ENCODE results near the gene DONSON. TPM values are rescaled to one million over a fixed set of nuclear protein-coding genes. Genes with fewer than 3 reads are reported as not detected.
A peak's percentile ranks its signal among the peaks of the same experiment; 100 is the strongest.

DONSON gene
- polyA plus RNA-seq, 3 donors = 0.94 to 8.6 (median 1.5) TPM

GRCh38 chr21:33586927-33587326 lies 1.6 kb downstream of the DONSON start:
- H3K4me2 ChIP-seq (replicated peaks; ENCODE audit: extremely low read depth, low read length, poor library complexity, severe bottlenecking) = peak overlapping the region; percentile 75
- H3K27ac Mint-ChIP-seq = peak overlapping the region in 1 of 7 donors; percentile 7
- no peak overlapping the region for H2AFZ ChIP-seq (ENCODE audit: insufficient read depth, low read depth, low read length, poor library complexity, severe bottlenecking)
- H3K4me3 Mint-ChIP-seq = no peak overlapping the region
- peaks cover 33% of the 10 kb centered on the region for H3K79me2 ChIP-seq (ENCODE audit: insufficient read depth, low read length)
- TF ChIP-seq CTCF (IDR thresholded peaks at IDR 0.05) = no peak
- no CpG with 5 or more reads among the region's 6 CpGs for WGBS (ENCODE audit: insufficient coverage)
- H3K4me1 Mint-ChIP-seq = peaks cover 18% of the 10 kb centered on the region
- no peaks in the 10 kb centered on the region for H4K20me1 ChIP-seq (ENCODE audit: insufficient read depth, low read length)
- H3K4me1 ChIP-seq (ENCODE audit: control insufficient read depth in 1 of 2, insufficient read depth in 2 of 2, low read length in 2 of 2) = peaks cover 10 to 16% of the 10 kb centered on the region in 2 donors
- intact Hi-C loops (cut with micrococcal nuclease) = loop anchor here in 1 of 2 donors (5.0 kb wide), 3 partner anchors 45 to 105 kb away; partner anchors contain the start of genes CRYZL1, GART, ITSN1 and SON
- no peak overlapping the region for H3K9ac ChIP-seq (ENCODE audit: insufficient read depth, low read length, poor library complexity, severe bottlenecking)
- H3K36me3 Mint-ChIP-seq = peaks cover 3 to 6% of the 10 kb centered on the region in 2 donors
- DNase-seq = no peak
- no peaks in the 10 kb centered on the region for H3K9me3 ChIP-seq (replicated peaks in 1 of 2; ENCODE audit: control insufficient read depth in 1 of 2, insufficient read depth in 1 of 2, low read length in 2 of 2)
- peaks cover 2 to 4% of the 10 kb centered on the region in 2 donors for H3K36me3 ChIP-seq (replicated peaks in 1 of 2; ENCODE audit: control insufficient read depth in 1 of 2, insufficient read depth in 2 of 2, low read length in 2 of 2)
- no peaks in the 10 kb centered on the region for H3K9me3 Mint-ChIP-seq
- no peaks in the 10 kb centered on the region for H3K27me3 ChIP-seq (ENCODE audit: control insufficient read depth in 2 of 2, insufficient read depth in 2 of 2, low read length in 2 of 2)
- H3K27ac ChIP-seq (ENCODE audit: low read depth in 1 of 2, low read length in 2 of 2) = no peak overlapping the region
- no peak overlapping the region for H3K4me3 ChIP-seq (replicated peaks in 1 of 3; ENCODE audit: low read depth in 2 of 3, low read length in 3 of 3)
- peaks cover 0 to 2% (median 0%) of the 10 kb centered on the region in 3 donors for H3K27me3 Mint-ChIP-seq (ENCODE audit: low read depth in 3 of 3)

GRCh38 chr21:33584455-33584854 lies 4.0 kb downstream of the DONSON start:
- Histone ChIP-seq H3K9ac (ENCODE audit: insufficient read depth, low read length, poor library complexity, severe bottlenecking) (no peak overlapping the region), H3K36me3 (replicated peaks in 1 of 2; ENCODE audit: control insufficient read depth in 1 of 2, insufficient read depth in 2 of 2, low read length in 2 of 2) (peaks cover 2 to 4% of the 10 kb centered on the region in 2 donors), H3K4me1 (ENCODE audit: control insufficient read depth in 1 of 2, insufficient read depth in 2 of 2, low read length in 2 of 2) (peaks cover 10 to 16% of the 10 kb centered on the region in 2 donors), H2AFZ (ENCODE audit: insufficient read depth, low read depth, low read length, poor library complexity, severe bottlenecking) (no peak overlapping the region), H3K27me3 (ENCODE audit: control insufficient read depth in 2 of 2, insufficient read depth in 2 of 2, low read length in 2 of 2) (no peaks in the 10 kb centered on the region), H3K79me2 (ENCODE audit: insufficient read depth, low read length) (peaks cover 33% of the 10 kb centered on the region), H3K4me3 (replicated peaks in 1 of 3; ENCODE audit: low read depth in 2 of 3, low read length in 3 of 3) (no peak overlapping the region), H3K9me3 (replicated peaks in 1 of 2; ENCODE audit: control insufficient read depth in 1 of 2, insufficient read depth in 1 of 2, low read length in 2 of 2) (no peaks in the 10 kb centered on the region), H3K27ac (ENCODE audit: low read depth in 1 of 2, low read length in 2 of 2) (no peak overlapping the region), H4K20me1 (ENCODE audit: insufficient read depth, low read length) (peaks cover under 1% of the 10 kb centered on the region), H3K4me2 (replicated peaks; ENCODE audit: extremely low read depth, low read length, poor library complexity, severe bottlenecking) (no peak overlapping the region)
- Mint-ChIP-seq H3K27me3 (ENCODE audit: low read depth in 3 of 3) (no peaks in the 10 kb centered on the region), H3K36me3 (peaks cover 5 to 10% of the 10 kb centered on the region in 2 donors), H3K27ac (no peak overlapping the region), H3K4me3 (no peak overlapping the region), H3K9me3 (no peaks in the 10 kb centered on the region), H3K4me1 (peaks cover 19% of the 10 kb centered on the region)
- intact Hi-C loops (cut with micrococcal nuclease) = no loop called here
- no peak for DNase-seq
- TF ChIP-seq CTCF (IDR thresholded peaks at IDR 0.05) = no peak
- WGBS (ENCODE audit: insufficient coverage) = no CpG with 5 or more reads among the region's 3 CpGs

Data from CD14-positive monocyte (primary cell).